GM15510 (cell line): ENCODE measurements around the gene GPR137B.

Source experiments
- POLR2A ChIP-seq: IDR thresholded peaks from 3 replicates; pipeline ENCODE4 v1.6.1; 2011; ENCODE audit warnings: borderline replicate concordance; ENCODE audit not compliant: insufficient read length; ENCODE audit errors: extremely low read depth

Gene GPR137B

DNA sequence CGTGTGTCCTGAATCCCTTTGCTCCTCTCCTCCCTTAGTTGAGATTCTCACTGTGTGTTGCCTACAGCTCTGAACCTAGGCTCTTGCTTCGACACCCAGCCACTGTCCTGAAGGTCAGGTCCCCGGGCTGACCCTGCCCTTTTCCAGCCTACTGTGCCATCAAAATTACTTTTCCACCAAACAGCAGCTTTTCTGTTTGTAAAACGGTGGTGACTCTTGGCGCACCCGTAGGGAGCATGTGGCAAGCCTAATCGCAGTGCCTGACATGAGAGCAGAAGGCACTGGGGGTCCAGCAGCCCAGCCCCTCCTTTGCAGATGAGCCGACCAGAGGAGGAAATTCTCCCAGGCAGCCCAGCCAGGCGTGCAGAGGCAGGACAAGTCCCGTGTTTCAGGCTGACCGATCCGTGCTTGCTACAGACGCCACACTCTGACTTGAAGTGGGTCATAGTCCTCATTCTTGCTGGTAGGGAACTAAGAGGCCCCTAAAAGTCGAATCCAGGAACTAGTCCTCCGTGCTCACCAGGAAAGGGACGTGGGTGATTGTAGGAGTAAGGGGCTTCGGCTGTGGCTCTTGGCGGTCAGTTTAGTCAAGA is 6.8 kb downstream of the GPR137B start:
- TF ChIP-seq POLR2A, result no peak

DNA sequence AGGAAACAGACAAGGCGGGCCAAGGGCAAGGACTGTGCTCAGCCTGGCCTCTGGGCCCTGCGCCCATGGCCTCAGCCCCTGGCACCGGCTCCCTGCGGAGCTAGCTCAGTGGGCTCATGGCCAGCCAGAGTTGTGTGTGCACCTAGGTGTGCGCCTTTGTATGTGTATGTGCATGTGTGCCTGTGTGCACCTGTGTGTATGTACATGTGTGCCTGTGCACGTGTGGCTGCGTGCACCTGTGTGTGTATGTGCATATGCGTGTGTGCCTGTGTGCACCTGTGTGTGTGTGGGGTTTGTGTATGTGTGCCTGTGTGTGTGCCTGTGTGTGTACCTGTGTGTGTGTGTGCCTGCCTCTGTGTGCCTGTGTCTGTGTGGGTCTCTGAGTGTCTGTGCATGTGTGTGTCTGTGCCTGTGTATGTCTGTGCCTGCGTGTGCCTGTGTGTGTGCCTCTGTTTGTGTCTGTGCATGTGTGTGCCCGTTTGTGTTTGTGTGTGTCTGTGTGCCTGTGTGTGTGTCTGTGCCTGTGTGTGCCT is 7.4 kb downstream of the GPR137B start:
- no peak for TF ChIP-seq POLR2A

DNA sequence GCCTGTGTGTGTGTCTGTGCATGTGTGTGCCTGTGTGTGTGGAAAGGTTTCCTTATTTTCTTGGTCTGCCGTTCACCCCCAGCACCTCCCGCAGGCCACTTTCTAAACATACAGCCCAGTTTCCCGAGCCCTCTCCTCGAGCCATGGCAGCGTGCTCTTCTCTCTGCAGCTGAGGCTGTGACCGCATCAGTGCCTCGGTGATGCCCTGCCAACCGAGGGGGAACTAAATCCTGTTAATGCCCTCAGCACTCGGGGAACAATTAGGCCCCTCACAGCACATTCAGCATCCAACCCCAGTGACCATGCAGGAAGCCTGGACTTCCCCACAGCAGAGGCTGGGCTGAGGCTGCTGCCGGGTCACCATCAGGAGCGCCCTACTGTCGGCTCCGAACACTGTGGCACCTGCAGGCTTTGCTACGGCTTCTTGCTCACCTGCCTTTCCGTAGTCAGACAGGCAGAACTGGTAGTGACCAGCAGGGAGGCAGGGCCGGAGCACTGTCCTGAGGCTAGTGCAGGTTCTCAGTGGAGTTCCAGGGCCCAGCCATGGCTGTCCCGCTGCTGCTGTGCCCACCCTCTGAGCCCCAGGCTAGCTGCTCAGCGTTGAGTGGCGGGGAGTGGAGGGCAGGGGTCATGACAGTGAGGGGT is 8.1 kb downstream of the GPR137B start:
- no peak for TF ChIP-seq POLR2A

DNA sequence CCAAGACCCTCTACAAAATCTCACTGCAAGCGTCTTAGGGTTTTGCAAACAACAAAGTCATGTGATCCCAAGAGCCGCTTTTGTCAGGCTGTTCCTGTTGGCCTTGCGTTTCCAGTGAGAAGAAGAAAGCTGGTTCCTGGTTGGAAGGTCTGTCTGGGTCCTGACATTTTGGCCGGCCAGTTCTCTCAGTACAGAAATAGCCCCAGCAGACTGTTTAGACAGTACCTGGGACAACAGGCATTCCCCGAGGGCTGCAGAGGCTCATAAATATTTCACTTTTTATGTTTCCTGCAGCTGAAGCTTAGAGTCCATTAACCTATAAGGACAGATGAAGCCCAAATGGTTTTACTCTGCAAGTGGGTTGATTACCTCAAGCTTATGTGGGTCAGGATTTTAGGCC is 8.6 kb downstream of the GPR137B start:
- TF ChIP-seq POLR2A, result no peak

GRCh38 chr1:236151739-236152424 is 9.5 kb downstream of the GPR137B start:
- TF ChIP-seq POLR2A, result no peak

DNA sequence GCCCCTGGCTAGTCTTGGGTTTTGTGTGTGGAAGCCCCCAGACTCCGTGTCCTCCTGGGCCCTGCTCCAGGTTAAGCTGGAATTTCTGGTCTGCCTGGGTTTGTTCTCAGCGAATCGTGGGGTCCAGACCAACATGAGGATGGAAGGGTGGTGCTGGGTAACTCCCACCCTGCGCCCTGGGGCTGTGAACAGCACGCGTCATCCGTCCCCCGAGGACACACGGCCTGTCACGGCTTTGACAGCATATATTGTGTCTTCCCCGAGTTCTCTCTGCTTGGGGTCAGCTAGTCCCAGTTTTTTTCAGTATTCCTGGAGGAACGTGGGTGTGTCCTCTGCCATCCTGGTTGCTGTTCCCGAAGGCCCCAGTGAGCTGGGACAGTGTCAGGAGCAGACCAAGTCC is 11.8 kb downstream of the GPR137B start:
- TF ChIP-seq POLR2A, result no peak

DNA sequence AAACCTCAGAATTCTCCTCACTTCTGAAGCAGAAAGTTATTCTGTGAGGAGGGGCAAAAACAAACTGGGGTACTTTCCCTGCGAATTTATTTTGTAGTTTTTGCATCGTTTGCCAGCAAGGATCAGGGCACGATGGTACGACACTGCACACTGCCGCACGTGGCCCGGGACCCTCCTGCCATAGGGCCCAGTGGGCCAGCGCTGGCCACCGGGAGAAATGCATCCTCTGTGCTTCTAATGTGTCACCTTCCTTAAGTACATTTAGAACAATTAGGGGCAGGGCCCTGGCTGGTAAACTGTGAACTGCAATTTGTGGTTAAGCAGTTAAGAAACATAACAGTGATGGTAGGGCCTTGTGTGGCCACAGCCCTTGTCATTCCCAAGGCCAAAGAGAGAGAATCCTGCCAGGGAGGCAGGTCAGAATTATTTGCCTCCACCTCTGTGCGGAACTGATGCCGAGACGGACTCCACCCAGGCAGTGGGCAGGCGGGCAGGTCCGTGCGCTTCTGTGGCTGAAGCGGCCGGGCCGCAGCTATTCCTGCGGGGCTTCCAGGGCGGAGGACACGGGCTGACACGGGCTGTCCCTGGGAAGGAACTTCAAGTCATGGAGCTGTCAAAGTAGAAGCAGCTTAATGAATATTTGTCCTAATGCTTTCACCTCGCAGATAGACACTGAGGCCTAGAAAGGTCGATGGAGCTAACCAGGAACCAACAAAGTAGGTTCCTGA is 12.5 kb downstream of the GPR137B start:
- no peak for TF ChIP-seq POLR2A

DNA sequence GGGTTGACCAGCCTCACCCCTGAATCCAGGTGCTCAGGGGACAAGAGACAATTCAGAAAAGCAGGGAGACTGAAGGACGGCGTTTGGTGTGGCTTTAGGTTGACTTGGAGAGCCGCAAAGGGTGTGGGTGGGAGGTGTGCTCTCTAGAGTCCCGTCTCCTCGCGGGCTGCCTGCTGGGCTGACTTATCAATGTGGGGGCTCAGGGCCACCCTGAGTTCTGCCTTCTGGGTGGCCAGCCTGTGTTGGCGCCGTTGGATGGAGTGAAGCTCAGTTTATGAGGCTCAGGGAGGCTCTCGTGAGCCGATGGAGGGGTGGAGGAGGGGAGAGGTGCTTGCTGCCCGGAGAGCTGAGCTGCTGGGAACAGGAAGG is 13.0 kb downstream of the GPR137B start:
- no peak for TF ChIP-seq POLR2A

- no peak for TF ChIP-seq POLR2A
Observed at GRCh38 chr1:236155841-236156503, 13.6 kb downstream of the GPR137B start.

DNA sequence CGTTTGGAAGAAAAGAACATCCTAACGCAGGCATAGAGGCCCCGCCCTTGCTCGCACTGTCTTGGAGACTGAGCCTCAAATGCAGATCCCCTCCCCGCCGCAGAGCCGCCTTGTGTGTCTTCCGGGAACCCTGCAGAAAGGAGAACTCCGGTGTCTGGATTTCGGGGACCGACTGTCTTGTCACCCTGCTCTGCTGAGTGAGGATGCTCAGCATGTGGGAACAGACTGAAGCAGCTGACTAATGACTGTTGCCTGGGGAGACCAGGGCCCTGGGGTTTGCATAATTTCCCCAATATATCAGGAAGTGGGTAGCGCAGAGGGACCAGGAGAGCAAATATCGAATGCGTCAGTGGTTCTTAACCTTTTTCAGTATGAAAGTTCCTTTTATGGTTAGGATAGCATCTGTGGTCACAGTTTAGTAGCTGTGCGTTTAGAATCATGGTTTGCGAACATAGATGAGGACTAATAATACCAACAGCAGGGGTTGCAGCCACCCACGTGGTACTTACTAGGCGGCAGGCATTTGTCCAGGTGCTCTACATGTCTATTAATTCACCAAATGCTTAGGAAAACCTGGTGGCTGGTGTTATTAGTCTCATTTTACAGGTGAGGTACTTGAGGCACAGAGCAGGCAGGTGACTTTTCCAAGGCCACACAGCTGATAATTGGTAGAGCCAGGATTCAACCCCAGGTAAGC is 14.3 kb downstream of the GPR137B start:
- peak; percentile 32 for TF ChIP-seq POLR2A

DNA sequence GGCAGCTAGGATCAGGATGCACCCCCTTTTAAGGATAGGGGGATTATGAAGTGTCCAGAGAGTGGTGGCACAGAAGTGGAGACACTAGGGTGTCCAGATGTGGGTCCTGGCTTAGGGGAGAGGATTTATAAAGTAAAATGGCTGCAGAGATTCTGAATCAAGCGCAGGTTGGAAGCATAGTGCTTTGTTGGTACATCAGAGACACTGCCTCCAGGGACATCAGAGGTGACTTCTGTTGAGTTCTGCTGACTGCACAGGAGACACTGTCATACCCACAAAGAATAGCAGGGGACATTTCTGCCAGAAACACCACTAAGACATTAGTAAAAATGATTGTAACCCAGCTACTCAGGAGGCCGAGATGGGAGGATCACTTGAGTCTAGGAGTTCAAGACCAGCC is 16.4 kb downstream of the GPR137B start:
- no peak for TF ChIP-seq POLR2A

DNA sequence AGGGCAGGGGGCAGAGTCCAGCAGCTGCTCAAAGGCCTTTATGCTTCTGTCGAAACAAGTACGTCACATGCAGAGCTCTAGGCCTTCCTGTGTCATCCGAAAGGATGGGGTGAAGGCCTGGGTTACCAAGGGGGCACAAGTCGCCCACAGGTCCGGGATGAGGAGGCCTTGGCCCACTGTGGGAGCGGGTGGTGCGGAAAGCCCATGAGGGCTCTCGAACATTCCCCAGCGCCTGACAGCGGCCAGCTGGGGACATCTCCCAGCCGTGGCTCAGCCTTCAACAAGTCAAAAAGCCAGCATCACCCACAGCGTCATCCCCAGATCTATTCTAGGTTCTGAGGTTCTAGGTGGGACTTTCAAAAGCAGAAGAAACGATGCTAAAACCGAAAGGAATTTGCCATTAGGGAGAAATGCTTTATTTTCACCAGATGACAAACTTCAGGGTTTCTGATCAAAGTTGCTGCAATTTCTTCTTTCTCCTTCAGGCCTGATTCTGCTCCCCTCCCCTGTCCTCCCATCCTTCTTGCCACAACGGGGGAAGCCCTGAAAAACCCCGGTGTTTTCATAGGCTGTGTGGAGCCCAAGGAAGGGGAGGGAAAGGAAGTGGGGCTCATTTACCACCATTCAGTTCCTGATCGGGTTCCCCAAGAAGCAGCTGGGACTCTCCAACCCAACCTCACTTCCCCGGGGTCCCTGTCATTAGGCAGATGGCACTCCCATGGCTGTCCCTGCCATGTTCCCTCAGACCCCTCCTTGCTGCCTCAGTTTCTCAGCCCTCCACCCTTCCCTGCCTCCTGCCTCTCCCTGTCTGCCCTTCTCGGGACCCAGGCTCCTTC is 17.6 kb downstream of the GPR137B start:
- TF ChIP-seq POLR2A, result peak; percentile 37

GRCh38 chr1:236160540-236161127 is 18.3 kb downstream of the GPR137B start:
- TF ChIP-seq POLR2A, result no peak
